DND-41 (cell line): ENCODE results near the gene SSX1.
"Not testable (repeated sequence)": the region's sequence is repeated elsewhere in the genome, so short reads cannot be mapped to it uniquely, and the experiment has no call there.

ENCODE experiments used
- ATAC-seq: fragments of 200-7000 bp; cut with Tn5 transposase; 3 replicates; pipeline ENCODE4 v1.9.1; 2021; ENCODE audit warnings: low read depth; ENCODE audit not compliant: insufficient read depth
- DNase-seq: peaks from one replicate; pipeline ENCODE4 v3.0.0-alpha.2; 2020
- H2AFZ ChIP-seq: 2 replicates; pipeline ENCODE4 v1.6.0; 2012; ENCODE audit warnings: low read depth, low read length
- H3K27ac ChIP-seq: 2 replicates; pipeline ENCODE4 v1.5.1; 2012; ENCODE audit warnings: low read length, inconsistent platforms
- H3K27me3 ChIP-seq: fragments of 200-600 bp; sonication (generic); 2 replicates; pipeline ENCODE4 v1.6.0; 2012; ENCODE audit warnings: low read length, mild to moderate bottlenecking, inconsistent platforms; ENCODE audit not compliant: insufficient read depth, poor library complexity
- H3K36me3 ChIP-seq: 2 replicates; pipeline ENCODE4 v1.5.1; 2012; ENCODE audit warnings: low read length, inconsistent platforms; ENCODE audit not compliant: insufficient read depth
- H3K4me1 ChIP-seq: 2 replicates; pipeline ENCODE4 v1.5.1; 2012; ENCODE audit warnings: mild to moderate bottlenecking, low read length; ENCODE audit not compliant: insufficient read depth
- H3K4me2 ChIP-seq: 2 replicates; pipeline ENCODE4 v1.6.0; 2012; ENCODE audit warnings: mild to moderate bottlenecking, moderate library complexity, low read length, inconsistent platforms; ENCODE audit not compliant: insufficient read depth
- H3K4me3 ChIP-seq, 2 experiments: fragments of 200-600 bp in 1 of 2; shearing (Covaris generic) in 1 of 2; 2 replicates each; pipeline ENCODE4 v1.5.1; 2012 to 2016; ENCODE audit warnings: inconsistent platforms in 2 of 2, low read length in 2 of 2, mild to moderate bottlenecking in 2 of 2, low read depth in 1 of 2, moderate library complexity in 1 of 2
- H3K79me2 ChIP-seq: 2 replicates; pipeline ENCODE4 v1.6.0; 2012; ENCODE audit warnings: low read length, inconsistent platforms; ENCODE audit not compliant: insufficient read depth
- H3K9ac ChIP-seq: 2 replicates; pipeline ENCODE4 v1.6.0; 2012; ENCODE audit warnings: low read depth, mild to moderate bottlenecking, inconsistent platforms, low read length, moderate library complexity
- H3K9me3 ChIP-seq: 2 replicates; pipeline ENCODE4 v1.5.1; 2012; ENCODE audit warnings: low read length, moderate library complexity, mild to moderate bottlenecking, inconsistent platforms; ENCODE audit not compliant: insufficient read depth, severe bottlenecking
- H4K20me1 ChIP-seq: 2 replicates; pipeline ENCODE4 v1.6.0; 2012; ENCODE audit warnings: low read length; ENCODE audit not compliant: insufficient read depth
- EZH2 ChIP-seq: IDR thresholded peaks from 3 replicates; pipeline ENCODE4 v1.6.1; 2012; ENCODE audit warnings: borderline replicate concordance, low read depth, mild to moderate bottlenecking, moderate library complexity, low read length, inconsistent platforms; ENCODE audit not compliant: severe bottlenecking
- TF ChIP-seq, protein P1 (sequence below): IDR thresholded peaks from 2 replicates; pipeline ENCODE4 v1.5.1; 2012; ENCODE audit warnings: borderline replicate concordance, low read length, moderate library complexity, mild to moderate bottlenecking; ENCODE audit not compliant: poor library complexity, severe bottlenecking; ENCODE audit errors: extremely low read depth

Gene SSX1

DNA sequence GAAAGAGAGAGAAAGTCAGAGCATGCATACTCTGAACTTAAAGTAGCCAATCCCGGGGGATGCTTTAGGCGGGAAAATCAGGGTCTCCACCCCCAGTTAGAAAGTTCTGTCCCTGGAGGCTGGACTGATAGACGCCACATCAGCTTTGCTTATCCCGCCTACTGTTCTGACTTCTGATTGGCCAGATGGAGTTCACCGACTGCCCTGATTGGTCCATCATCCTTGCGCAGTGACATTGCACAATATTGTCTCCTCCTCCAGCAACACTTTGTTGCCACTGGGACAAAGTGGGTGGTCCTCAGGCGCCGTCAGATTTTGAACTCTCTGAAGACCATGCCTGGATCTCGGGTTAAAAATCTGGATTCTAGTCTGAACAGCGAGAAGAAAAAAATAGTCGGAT lies 51.0 kb downstream of the SSX1 start:
- H3K27me3 ChIP-seq = no peaks in the 10 kb centered on the region
- H3K4me1 ChIP-seq = no peaks in the 10 kb centered on the region
- TF ChIP-seq, protein P1, sequence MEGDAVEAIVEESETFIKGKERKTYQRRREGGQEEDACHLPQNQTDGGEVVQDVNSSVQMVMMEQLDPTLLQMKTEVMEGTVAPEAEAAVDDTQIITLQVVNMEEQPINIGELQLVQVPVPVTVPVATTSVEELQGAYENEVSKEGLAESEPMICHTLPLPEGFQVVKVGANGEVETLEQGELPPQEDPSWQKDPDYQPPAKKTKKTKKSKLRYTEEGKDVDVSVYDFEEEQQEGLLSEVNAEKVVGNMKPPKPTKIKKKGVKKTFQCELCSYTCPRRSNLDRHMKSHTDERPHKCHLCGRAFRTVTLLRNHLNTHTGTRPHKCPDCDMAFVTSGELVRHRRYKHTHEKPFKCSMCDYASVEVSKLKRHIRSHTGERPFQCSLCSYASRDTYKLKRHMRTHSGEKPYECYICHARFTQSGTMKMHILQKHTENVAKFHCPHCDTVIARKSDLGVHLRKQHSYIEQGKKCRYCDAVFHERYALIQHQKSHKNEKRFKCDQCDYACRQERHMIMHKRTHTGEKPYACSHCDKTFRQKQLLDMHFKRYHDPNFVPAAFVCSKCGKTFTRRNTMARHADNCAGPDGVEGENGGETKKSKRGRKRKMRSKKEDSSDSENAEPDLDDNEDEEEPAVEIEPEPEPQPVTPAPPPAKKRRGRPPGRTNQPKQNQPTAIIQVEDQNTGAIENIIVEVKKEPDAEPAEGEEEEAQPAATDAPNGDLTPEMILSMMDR = no peak
- no peak for TF ChIP-seq EZH2
- DNase-seq = no peak
- H3K79me2 ChIP-seq = no peaks in the 10 kb centered on the region
- H3K9ac ChIP-seq = no peak overlapping the region
- no peak overlapping the region for H3K27ac ChIP-seq
- H3K9me3 ChIP-seq = no peaks in the 10 kb centered on the region
- no peak overlapping the region for H2AFZ ChIP-seq
- no peak for ATAC-seq
- H3K4me3 ChIP-seq = no peak overlapping the region
- no peaks in the 10 kb centered on the region for H3K36me3 ChIP-seq
- no peak overlapping the region for H3K4me2 ChIP-seq
- no peaks in the 10 kb centered on the region for H4K20me1 ChIP-seq

DNA sequence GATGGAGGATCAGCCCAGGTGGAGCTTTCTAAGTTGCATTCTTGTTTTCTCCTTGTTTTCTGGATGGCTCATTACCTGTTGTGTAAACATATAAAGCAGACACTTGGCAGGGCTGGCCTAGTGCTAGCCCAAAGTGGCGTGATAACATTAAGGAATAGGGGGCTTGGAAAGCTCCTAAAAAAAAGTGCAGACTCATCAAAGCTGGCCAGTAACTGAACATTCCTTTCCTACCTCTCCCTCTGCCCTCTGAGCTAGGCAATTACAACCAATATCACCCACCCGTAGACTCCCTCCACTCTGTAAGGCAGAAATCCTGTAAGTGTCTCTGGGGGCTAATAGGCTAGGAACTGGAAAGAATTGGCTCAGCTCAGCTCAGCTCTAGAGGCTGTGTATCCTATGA lies 58.8 kb downstream of the SSX1 start:
- not testable (repeated sequence) for H3K9ac ChIP-seq, ATAC-seq, H3K27me3 ChIP-seq, H3K79me2 ChIP-seq, H4K20me1 ChIP-seq, DNase-seq, H3K36me3 ChIP-seq, H2AFZ ChIP-seq, H3K9me3 ChIP-seq, H3K4me2 ChIP-seq, H3K4me3 ChIP-seq, H3K4me1 ChIP-seq, H3K27ac ChIP-seq
